Activated T-helper 2 cell treated with anti-CD3 and anti-CD28 coated beads, Interferon-gamma antibody, Interleukin-2, Interleukin-4, amounts not matched to agents 10 μg/mL and 5 μg/mL and 100 μg/mL, durations not matched to agents 14 hours and 24 hours and 36 hours (primary cell): ENCODE data around the gene ABCB8. TPM values are rescaled to one million over a fixed set of nuclear protein-coding genes. Genes with fewer than 3 reads are reported as not detected.

Experiments used
- DNase-seq: peaks from one replicate; pipeline ENCODE4 v3.0.0; 2021; ENCODE audit warnings: low spot score
- H3K27ac Mint-ChIP-seq: one replicate; pipeline ENCODE4 v1.8.0; 2021; ENCODE audit warnings: mixed read lengths
- H3K27me3 Mint-ChIP-seq: one replicate; pipeline ENCODE4 v1.8.0; 2021; ENCODE audit warnings: low read depth, mixed read lengths
- H3K36me3 Mint-ChIP-seq: one replicate; pipeline ENCODE4 v1.8.0; 2021; ENCODE audit warnings: low read depth, mixed read lengths
- H3K4me1 Mint-ChIP-seq: one replicate; pipeline ENCODE4 v1.8.0; 2021; ENCODE audit warnings: low read depth, mixed read lengths
- H3K4me3 Mint-ChIP-seq: one replicate; pipeline ENCODE4 v1.8.0; 2021; ENCODE audit warnings: low read depth, mild to moderate bottlenecking, moderate library complexity, mixed read lengths
- H3K9me3 Mint-ChIP-seq: one replicate; pipeline ENCODE4 v1.8.0; 2021; ENCODE audit warnings: mixed read lengths
- intact Hi-C: fragments of 100-400 bp; cut with micrococcal nuclease; formaldehyde crosslinking; loops from one replicate; pipeline ENCODE4 v1.15.1; 2023
- total RNA-seq: library from RNA; stranded (reverse); gene quantifications from 2 replicates; pipeline ENCODE4 v1.2.3, GENCODE V29; 2022

The ABCB8 gene
- total RNA-seq, 1 donor from 2014 or later = 59.6 TPM

GRCh38 chr7:151060416-151061212 lies 32.4 kb downstream of the ABCB8 start:
- H3K27me3 Mint-ChIP-seq = no peaks in the 10 kb centered on the region
- intact Hi-C loops = no loop called here
- H3K27ac Mint-ChIP-seq = peak overlapping the region; percentile 30
- H3K36me3 Mint-ChIP-seq = peaks cover 15% of the 10 kb centered on the region
- DNase-seq = no peak
- H3K4me3 Mint-ChIP-seq = peak overlapping the region; percentile 94
- H3K9me3 Mint-ChIP-seq = no peaks in the 10 kb centered on the region
- H3K4me1 Mint-ChIP-seq = peaks cover 26% of the 10 kb centered on the region

GRCh38 chr7:151061213-151062110 lies 33.2 kb downstream of the ABCB8 start:
- Mint-ChIP-seq H3K27ac (peak overlapping the region; percentile 57), H3K4me1 (peaks cover 24% of the 10 kb centered on the region), H3K27me3 (no peaks in the 10 kb centered on the region), H3K9me3 (no peaks in the 10 kb centered on the region), H3K36me3 (peaks cover 16% of the 10 kb centered on the region), H3K4me3 (peak overlapping the region; percentile 94)
- DNase-seq = no peak
- intact Hi-C loops = no loop called here

- Mint-ChIP-seq H3K36me3 (peaks cover 18% of the 10 kb centered on the region), H3K4me3 (no peak overlapping the region), H3K4me1 (peaks cover 20% of the 10 kb centered on the region), H3K27ac (no peak overlapping the region), H3K9me3 (no peaks in the 10 kb centered on the region), H3K27me3 (no peaks in the 10 kb centered on the region)
- DNase-seq = no peak
- intact Hi-C loops = no loop called here
These were observed 33.8 kb downstream of the ABCB8 start for GRCh38 chr7:151062111-151062398.

DNA sequence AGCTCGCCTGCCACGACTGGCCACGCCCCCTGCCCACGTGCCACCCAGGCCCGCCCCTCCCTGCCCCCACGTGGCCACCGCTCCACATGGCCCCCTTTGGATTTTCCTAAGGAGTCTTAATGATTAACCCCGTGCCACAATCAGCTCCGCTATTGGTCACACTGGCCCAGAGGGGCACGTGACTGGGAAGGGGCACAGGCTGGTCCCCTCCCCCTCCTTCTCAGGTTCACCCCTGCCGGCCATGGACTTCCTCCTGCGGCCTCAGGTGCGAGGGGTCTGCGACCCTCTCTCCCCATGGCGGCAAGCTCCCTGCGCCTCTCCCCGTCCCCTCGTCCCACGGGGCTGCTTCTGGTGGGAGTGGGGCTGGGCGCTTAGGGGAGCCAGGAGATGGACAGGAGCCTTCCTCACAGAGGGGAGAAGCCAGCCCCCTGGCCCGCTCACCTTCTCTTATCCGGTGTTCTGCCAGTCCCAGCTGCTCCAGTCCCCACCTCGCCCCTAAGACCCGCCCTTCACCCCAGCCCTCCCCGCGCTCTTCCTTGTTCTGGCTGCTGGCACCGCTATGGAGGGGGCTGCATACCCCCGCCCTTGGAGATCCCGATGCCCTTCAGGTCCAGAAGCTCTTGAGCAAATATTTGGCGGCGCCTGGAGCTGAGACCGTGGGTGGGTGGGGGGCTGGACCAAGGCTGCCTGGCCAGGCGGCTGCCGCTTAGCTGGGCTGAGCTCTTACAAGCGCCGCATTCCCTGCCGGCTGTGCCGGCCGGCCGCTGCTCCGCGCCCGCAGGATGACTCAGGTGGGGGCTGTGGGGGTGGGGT lies 34.4 kb downstream of the ABCB8 start:
- Mint-ChIP-seq H3K4me3 (no peak overlapping the region), H3K9me3 (no peaks in the 10 kb centered on the region), H3K27ac (no peak overlapping the region), H3K4me1 (peaks cover 15% of the 10 kb centered on the region), H3K36me3 (peaks cover 22% of the 10 kb centered on the region), H3K27me3 (no peaks in the 10 kb centered on the region)
- no peak for DNase-seq
- intact Hi-C loops = no loop called here

DNA sequence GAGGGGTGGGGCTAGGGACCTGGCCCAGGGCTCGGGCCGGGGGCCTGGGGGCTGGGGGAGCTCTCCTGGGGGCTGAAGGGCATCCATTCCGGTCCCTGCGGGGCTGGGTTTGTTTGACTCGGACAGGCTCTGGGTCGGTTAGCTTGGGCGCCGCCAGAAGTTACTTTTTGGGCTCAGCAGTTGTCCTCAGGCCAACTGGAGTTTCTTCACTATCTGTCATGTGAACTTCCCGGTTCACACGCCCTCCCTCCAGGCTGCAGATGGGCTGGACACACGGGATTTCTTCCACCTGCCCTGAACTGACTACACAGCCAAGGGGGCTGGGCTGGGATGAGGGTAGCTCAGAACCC lies 34.9 kb downstream of the ABCB8 start:
- DNase-seq = no peak
- Mint-ChIP-seq H3K4me3 (no peak overlapping the region), H3K4me1 (peaks cover 15% of the 10 kb centered on the region), H3K27me3 (no peaks in the 10 kb centered on the region), H3K27ac (no peak overlapping the region), H3K36me3 (peaks cover 27% of the 10 kb centered on the region), H3K9me3 (no peaks in the 10 kb centered on the region)
- intact Hi-C loops = no loop called here

DNA sequence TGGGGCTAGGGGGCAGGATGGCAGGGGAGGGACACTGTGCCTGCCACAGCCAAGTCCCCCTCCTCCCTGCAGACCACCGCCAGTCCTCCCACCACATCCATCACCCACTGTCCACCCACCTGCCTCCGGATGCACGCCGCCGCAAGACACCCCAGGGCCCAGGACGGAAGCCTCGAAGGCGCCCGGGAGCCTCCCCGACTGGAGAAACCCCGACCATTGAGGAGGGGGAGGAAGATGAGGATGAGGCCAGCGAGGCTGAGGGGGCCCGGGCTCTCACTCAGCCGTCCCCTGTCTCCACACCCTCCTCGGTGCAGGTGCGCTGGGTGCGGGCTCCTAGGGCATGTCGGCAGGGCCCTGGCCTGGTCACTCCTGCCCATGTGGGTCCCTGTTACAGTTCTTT lies 36.2 kb downstream of the ABCB8 start:
- intact Hi-C loops = no loop called here
- Mint-ChIP-seq H3K4me3 (no peak overlapping the region), H3K27ac (no peak overlapping the region), H3K27me3 (no peaks in the 10 kb centered on the region), H3K4me1 (peaks cover 8% of the 10 kb centered on the region), H3K36me3 (peaks cover 32% of the 10 kb centered on the region), H3K9me3 (no peaks in the 10 kb centered on the region)
- DNase-seq = no peak

- Mint-ChIP-seq H3K4me3 (no peak overlapping the region), H3K9me3 (no peaks in the 10 kb centered on the region), H3K27ac (no peak overlapping the region), H3K4me1 (peaks cover 8% of the 10 kb centered on the region), H3K36me3 (peaks cover 36% of the 10 kb centered on the region), H3K27me3 (no peaks in the 10 kb centered on the region)
- intact Hi-C loops = no loop called here
- no peak for DNase-seq
These were observed 36.7 kb downstream of the ABCB8 start for GRCh38 chr7:151064993-151065392.

DNA sequence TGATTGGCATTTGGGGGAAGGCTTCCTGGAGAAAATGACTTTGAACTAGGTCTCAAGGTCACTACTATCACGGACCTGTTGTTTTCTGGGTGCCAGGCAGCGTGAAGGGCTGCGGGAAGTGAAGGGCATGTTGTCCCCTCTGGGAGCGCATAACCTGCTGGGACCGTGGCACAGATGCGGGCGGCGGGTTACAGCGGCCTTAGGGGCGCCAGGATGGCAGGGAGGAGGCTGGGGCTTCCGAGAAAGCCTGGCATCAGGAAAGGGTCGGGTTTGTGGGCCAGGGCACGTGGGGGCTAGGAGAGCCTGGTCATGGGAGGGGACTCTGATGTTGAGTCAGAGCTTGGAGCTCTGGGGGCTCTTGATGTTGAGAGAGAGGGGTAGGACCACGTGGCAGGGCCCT lies 37.3 kb downstream of the ABCB8 start:
- Mint-ChIP-seq H3K4me1 (peaks cover 8% of the 10 kb centered on the region), H3K27me3 (no peaks in the 10 kb centered on the region), H3K9me3 (no peaks in the 10 kb centered on the region), H3K4me3 (no peak overlapping the region), H3K36me3 (peaks cover 36% of the 10 kb centered on the region), H3K27ac (no peak overlapping the region)
- intact Hi-C loops = no loop called here
- no peak for DNase-seq

DNA sequence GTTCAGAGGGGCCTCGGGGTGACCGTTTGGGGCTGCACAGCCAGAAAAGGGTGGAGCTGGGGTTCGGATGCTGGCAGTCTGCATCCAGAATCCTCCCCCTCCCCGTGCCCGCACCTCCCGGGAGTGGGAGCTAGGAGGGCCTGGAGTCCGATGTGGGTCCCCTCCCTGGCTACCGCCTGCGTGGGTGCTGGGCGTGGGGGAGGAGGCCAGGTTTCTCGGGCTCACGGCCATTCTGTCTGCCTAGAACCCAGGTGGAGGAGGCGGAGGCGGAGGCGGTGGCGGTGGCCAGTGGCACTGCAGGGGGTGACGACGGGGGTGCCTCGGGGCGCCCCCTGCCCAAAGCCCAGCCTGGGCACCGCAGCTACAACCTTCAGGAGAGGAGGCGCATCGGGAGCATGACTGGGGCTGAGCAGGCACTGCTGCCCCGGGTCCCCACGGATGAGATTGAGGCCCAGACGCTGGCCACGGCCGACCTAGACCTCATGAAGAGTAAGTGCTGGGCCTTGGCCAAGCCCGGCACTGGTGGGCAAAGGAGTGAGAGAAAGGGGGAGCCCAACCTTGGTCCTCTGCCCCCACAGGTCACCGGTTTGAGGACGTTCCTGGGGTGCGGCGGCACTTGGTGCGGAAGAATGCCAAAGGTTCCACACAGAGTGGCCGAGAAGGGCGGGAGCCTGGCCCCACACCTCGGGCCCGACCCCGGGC lies 38.2 kb downstream of the ABCB8 start:
- Mint-ChIP-seq H3K4me3 (no peak overlapping the region), H3K36me3 (peaks cover 43% of the 10 kb centered on the region), H3K4me1 (peaks cover 3% of the 10 kb centered on the region), H3K27me3 (no peaks in the 10 kb centered on the region), H3K9me3 (no peaks in the 10 kb centered on the region), H3K27ac (no peak overlapping the region)
- intact Hi-C loops = no loop called here
- no peak for DNase-seq

DNA sequence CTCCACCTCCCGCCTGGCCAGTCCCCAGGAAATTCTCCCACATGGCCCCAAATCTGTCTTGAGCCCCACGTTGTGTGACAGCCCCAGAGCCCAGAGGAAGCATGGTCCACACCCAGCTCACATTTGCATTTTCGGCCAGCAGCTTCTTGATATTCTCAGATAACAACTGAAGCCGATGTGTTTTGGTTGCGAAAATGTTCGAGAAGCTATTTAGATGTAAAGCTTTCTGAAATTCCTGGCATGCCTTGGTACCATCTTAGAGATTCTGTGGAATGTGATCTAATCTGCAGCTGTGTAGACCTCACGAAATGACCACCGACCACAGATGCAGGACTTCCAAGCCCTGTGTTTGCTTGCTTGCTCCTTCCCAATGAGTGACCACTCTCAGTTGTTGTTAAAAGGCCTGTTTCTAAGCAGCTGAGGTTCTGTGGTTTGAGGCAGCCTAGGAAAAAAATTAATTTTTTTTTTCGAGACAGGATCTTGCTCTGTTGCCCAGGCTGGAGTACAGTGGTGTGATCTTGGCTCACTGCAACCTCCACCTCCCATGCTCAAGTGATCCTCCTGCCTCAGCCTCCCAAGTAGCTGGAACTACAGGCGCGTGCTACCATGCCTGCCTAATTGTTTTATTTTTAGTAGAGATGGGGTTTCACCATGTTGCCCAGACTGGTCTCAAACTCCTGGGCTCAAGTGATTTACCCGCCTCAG lies 40.0 kb downstream of the ABCB8 start:
- DNase-seq = no peak
- H3K36me3 Mint-ChIP-seq = peaks cover 52% of the 10 kb centered on the region
- no peaks in the 10 kb centered on the region for H3K4me1 Mint-ChIP-seq
- intact Hi-C loops = no loop called here
- no peaks in the 10 kb centered on the region for H3K9me3 Mint-ChIP-seq
- no peak overlapping the region for H3K27ac Mint-ChIP-seq
- H3K27me3 Mint-ChIP-seq = no peaks in the 10 kb centered on the region
- no peak overlapping the region for H3K4me3 Mint-ChIP-seq

DNA sequence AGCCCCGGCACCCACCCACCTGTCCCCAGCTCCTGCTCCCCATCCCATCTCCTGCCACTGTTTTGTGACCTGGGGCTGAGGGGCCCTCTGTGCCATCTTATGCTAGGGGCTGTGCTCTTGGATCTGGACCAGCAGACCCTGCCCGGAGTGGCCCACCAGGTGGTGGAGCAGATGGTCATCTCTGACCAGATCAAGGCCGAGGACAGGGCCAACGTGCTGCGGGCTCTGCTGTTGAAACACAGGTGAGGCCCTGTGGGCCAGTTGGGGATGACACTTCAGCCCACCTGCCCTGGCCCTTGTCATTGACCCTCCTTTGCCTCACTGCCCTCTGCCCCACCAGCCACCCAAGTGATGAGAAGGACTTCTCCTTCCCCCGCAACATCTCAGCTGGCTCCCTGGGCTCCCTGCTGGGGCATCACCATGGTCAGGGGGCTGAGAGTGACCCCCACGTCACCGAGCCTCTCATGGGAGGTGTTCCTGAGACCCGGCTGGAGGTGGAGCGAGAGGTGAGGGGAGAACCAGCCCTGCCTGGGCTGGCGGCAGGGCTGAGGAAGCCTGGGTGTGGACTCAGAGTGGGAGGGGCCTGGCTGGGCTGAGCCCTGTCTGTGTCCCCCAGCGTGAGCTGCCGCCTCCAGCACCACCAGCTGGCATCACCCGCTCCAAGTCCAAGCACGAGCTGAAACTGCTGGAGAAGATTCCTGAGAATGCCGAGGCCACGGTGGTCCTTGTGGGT lies 41.8 kb downstream of the ABCB8 start:
- H3K27ac Mint-ChIP-seq = no peak overlapping the region
- no peak for DNase-seq
- intact Hi-C loops = no loop called here
- no peak overlapping the region for H3K4me3 Mint-ChIP-seq
- H3K27me3 Mint-ChIP-seq = no peaks in the 10 kb centered on the region
- no peaks in the 10 kb centered on the region for H3K9me3 Mint-ChIP-seq
- no peaks in the 10 kb centered on the region for H3K4me1 Mint-ChIP-seq
- H3K36me3 Mint-ChIP-seq = peaks cover 53% of the 10 kb centered on the region
